ENCODE data around the gene SMC3.
"Not testable (repeated sequence)": the region's sequence is repeated elsewhere in the genome, so short reads cannot be mapped to it uniquely, and the experiment has no call there.

Gene SMC3

DNA sequence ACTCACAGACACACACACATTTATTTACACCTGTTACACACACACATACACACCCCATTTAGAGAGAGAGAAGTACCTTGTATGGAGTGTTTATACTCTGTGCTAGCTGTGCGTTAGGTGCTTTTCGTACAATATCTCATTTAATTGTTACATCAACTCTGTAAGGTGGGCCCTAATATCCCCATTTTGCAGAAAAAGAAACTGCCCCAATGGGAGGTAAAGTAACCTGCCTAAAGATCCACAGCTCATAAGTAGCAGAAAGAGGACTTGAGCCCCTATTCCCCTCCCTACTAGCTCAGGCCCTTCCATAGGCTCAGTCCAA is 52.9 kb downstream of the SMC3 start:
- DNase-seq (ENCODE audit: low read depth in 1 of 2, low spot score in 1 of 2): no peak

DNA sequence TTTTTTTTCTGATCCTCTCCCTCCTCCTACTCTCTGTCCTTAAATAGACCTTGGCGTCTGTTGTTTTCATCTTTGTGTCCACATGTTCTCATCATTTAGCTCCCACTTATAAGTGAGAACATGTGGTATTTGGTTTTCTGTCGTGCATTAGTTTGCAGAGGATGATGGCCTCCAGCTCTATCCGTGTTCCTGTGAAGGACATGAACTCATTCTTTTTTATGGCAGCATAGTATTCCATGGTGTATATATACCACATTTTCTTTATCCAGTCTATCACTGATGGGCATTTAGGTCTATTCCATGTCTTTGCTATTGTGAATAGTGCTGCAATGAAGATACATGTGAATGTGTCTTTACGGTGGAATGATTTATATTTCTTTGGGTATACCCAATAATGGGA is 55.8 kb downstream of the SMC3 start:
- DNase-seq (ENCODE audit: low read depth in 1 of 2, low spot score in 1 of 2): not testable (repeated sequence)

DNA sequence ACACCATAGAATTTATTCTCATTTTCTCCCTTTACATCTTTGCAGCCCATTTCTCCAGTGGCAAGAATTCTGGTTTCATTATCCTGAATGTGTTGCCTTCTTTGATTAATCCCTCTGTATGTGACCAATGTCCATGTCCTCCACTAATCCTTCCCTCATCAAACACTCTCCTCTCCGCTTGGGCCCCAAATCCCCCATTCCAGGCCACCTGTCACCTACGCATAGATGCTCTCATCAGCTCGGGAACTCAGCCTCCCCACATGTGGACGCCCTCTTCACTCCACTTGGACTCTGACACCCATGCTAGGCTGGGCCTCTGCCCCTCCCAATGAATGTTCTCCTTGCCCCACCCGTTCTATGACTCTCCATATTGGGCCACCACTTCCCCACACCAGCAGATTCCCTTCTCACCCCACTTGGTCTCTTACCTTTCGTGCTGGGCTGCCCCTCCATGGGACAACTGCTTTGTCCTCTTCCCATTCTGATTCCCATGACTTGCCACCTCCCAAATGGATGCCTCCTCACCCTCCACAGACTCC is 57.9 kb downstream of the SMC3 start:
- DNase-seq (ENCODE audit: low read depth in 1 of 2, low spot score in 1 of 2): no peak

DNA sequence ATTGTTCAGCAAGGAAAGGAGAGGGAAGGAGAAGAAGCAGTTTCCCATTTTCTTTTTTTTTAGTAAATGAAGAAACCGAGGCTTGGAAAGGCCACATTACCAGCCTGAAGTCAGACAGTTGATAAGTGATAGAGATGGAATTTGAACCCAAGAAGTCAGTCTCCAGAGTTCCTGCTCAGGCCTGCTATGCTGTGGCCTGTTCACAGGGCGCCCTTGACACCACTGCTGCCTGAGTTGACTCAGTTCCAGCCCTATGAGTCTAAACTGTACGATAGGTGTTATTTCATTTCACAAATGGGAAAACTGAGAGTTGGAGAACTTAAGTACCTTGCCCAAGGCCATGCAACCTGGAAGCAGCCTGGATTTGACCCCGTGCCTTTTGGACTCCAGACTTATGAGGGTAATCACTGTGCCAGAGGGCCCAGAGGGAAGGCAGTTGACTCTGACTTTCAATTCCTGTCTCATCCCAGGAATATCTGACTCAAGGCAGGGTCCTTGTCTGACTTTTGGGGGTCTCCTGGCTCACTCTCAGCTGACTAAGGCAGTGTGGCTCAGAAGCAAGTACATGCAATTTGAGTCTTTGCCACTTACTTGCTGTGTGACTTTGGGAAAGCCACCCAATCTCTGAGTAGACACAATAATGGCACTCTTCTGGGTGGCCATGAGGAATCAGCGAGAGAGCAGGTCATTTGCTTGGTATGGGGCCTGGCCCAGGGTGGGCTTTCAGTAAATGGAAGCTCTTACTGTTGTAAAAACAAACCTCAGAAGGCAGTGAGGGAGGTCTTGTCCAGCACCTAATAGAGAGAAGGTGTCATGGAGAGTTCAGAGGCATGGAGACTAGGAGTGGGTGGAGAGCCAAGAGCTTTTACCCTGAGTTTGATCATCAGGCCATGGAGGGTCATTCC is 58.7 kb downstream of the SMC3 start:
- DNase-seq (ENCODE audit: low read depth in 1 of 2, low spot score in 1 of 2): no peak

DNA sequence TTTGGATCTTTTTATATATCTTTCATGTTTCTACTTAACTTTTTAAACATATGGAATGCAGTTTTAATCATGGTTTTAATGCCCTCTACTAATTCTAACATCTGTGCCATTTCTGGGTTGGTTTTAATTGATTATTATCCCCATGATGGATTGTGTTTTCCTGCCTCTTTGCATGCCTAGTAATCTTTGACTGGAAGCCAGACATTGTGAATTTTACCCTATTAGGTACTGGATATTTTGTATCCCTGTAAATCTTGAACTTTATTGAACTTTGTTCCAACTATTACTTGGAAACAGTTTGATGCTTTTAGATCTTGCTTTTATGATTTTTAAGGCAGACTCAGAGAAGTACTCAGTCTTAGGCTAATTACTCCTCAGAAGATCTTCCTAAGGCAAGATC is 60.7 kb downstream of the SMC3 start:
- DNase-seq (ENCODE audit: low read depth in 1 of 2, low spot score in 1 of 2): no peak

DNA sequence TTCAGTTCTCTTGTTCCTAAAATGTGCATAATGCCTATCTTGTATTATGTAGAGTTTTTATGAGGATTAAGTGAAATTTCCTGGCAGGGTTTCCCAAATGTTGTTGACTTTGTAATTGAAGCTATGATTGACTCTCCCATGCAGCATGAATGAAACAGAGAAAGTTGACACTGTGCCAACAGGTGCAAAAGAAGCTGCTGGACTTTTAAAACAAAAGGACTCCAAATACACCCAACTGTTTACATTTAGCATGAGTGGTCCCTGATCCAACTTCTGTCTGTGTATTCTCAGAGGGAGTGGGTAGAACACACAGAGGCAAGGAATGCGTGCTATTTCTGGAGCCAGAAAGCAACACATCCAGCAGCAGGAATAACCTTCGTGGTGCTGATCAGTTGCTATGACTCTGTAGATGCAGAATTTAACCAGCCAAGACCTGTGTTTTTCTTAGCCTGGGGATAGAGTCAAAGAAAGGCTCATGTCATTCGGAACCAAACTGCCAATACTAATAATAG is 62.2 kb downstream of the SMC3 start:
- no peak for DNase-seq (ENCODE audit: low read depth in 1 of 2, low spot score in 1 of 2)

DNA sequence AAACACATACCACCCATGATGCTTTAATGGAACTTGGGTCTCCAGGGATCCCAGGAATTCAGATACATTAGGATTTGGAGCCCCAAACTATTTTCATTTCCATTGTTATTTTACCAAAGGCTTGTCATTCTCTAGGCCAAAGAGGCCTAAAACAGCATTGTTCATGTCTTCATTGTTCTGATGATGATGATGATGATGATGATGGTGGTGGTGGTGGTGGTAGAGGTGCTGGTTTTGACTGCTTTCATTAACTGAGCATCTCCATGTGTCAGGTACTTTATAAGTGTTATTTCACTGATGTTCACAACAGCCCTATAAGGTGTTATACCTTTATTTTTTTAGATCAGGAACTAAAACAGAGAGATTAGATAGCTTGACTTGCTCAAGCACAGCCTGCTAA is 64.4 kb downstream of the SMC3 start:
- DNase-seq (ENCODE audit: low read depth in 1 of 2, low spot score in 1 of 2): no peak

DNA sequence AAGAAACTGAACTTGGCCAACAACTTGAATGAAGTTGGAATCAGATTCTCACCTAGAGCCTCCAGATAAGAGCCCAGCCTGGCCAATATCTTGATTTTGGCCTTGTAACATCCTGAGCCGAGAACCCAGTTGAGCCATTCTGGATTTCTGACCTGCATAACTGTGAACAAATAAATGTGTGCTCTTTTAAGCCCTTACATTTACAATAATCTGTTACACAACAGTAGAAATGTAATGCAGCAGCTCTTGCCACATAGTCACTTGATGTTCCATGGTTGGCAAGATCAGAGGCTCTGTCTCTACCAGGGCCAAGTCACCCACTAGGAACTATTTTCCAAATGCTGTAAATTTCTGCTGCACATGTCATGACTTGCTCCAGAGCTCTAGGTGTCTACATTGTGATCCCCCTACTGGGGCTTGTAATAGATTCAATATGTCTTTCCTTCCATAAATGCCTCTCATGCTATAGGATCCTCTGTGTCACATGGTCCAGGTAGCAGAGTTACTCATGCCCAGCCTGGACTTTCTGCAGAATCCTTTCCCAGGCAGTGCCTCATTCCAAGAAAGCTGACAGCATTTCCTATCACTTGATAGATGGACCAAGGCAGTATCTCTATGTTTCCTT is 65.2 kb downstream of the SMC3 start:
- DNase-seq (ENCODE audit: low read depth in 1 of 2, low spot score in 1 of 2): no peak

DNA sequence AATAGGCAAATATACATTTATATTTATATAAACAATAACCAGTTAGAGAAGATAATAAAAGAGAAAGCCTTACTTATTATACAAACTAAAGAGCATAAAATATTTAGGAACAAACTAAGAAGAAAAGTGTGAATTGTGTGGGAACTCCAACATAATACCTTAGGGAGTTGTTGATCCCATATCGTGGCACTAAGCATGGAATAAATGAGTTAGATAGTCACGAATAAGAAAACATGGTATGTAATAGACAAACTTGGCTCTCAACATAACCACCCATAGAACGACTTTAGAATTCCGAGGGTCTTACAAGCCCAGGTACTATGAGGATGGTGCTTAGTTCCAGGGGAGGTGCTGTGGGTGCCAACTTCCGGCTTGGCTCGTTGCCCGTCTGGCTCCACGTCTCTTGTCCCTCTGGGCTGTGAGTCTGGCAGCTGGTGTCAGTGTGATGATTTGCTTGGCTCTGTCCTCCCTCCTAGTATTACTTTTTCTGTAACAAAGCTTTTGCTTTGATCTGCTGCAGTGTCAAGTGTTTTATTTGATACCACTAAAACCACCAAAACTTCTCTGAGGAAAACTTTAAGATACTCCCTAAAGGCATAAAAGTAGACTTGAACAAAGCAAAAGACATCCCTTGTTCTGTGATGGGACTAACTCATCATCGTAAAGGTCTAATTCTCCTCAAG is 67.2 kb downstream of the SMC3 start:
- no peak for DNase-seq (ENCODE audit: low read depth in 1 of 2, low spot score in 1 of 2)

DNA sequence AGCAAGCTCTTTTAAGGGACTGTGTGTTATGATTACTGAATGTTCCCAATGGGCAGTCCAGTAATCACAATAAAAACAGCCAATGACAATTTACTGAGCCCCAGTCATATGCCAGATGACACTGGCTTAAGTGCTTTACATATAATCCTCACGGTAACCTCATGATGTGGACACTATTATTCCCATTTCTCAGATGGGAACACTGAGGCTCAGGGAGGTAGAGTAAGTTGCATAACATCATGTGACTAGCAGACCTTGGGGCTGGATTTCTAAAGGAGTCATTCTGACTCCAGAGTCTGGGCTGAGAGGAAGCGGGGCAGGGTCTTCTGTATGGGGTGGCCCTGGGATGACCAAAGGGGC is 69.1 kb downstream of the SMC3 start:
- no peak for DNase-seq (ENCODE audit: low read depth in 1 of 2, low spot score in 1 of 2)

DNA sequence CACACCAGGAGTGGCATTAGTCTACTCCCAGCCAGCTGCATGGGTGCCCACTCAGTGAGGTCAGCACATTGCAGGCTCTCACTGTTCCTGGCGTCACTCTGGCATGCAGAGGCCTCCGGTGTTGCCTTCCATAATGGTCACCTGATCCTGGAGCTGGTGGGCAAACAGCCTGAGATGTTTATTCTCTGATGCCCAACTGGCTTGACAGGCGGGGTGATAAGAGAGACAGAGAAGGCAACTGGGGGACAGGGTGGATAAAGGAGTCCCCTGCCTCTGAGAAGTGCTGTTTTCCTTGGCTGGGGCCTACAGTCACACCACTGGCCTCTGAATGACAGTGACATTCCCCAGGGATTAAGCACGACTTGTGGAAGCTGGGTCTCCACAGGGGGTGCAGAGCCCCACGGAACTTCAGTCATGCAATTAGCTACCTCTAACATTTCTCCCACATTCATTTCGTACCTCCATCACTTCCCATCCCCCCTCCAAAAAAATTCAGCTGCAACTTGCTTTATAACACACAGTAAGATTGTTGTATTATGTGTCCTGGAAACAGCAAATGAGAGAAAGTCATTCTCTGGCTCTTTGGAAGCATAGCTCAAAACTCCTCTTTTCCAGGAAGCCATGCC is 69.5 kb downstream of the SMC3 start:
- DNase-seq (ENCODE audit: low read depth in 1 of 2, low spot score in 1 of 2): no peak

DNA sequence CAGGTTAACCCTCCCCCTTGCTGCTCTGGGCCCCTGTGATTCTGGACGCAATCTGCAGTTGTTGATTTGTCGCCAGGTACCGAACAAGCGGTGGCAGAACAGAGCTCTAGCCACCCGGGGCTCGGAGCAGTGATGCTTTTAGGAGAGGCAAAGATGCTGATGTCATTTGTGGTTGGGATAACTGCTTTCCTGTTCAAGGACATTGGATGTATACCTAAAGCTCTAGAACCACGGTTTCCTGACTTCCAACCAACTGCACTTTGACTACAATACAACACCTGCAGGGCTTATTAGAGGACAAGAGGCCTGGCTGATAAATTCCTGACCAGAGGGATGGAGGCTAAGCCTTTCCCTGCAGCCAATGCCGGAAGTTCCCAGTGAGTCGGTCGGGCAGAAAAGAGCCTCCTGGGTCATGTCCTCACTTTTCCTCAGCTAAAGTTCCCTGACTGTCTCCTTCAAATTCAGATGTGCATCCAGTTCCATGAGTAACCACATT is 70.1 kb downstream of the SMC3 start:
- no peak for DNase-seq (ENCODE audit: low read depth in 1 of 2, low spot score in 1 of 2)

DNA sequence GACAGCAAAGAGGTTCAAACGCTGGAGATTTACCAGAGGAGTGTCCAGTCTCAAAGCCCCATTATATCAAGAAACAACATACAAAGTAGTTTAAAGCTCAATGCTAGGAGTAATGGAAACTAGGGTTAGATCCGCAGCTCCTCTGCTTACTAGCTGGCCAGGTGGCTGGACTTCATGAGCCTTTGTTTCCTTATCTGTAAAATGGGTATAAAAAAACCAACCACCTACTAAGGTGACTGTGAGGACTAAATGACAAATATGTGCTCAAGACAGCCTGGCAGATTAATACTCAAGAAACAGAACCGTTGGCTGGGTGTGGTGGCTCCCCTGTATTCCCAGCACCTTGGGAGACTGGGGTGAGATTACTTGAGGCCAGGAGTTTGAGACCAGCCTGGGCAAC is 70.8 kb downstream of the SMC3 start:
- no peak for DNase-seq (ENCODE audit: low read depth in 1 of 2, low spot score in 1 of 2)

DNA sequence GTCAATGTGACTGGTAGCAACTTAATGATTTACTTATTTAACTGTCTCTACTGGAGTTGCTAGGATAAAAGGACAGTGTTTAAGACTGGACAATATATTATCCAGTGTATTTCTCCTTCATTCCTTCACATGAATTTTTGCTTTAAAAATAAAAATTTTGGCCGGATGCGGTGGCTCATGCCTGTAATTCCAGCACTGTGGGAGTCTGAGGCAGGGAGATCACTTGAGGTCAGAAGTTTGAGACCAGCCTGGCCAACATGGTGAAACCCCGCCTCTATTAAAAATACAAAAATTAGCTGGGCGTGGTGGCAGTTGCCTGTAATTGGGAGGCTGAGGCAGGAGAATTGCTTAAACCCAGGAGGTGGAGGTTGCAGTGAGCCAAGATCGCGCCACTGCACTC is 71.6 kb downstream of the SMC3 start:
- DNase-seq (ENCODE audit: low read depth in 1 of 2, low spot score in 1 of 2): not testable (repeated sequence)

DNA sequence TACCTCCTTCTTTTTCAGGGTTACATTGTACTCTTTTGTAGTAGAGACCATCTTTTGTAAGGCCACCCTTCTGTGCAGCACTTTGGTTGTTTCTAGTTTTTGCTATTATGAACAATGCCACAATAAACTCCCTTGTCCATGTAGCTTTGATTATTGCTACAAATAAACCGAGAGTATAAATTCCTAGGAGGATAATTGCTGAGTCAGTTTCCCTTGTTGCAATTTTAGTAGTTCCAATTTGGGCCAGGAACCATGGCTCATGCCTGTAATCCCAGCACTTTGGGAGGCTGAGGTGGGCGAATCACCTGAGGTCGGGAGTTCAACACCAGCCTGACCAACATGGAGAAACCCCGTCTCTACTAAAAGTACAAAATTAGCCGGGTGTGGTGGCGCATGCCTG is 72.4 kb downstream of the SMC3 start:
- not testable (repeated sequence) for DNase-seq (ENCODE audit: low read depth in 1 of 2, low spot score in 1 of 2)

DNA sequence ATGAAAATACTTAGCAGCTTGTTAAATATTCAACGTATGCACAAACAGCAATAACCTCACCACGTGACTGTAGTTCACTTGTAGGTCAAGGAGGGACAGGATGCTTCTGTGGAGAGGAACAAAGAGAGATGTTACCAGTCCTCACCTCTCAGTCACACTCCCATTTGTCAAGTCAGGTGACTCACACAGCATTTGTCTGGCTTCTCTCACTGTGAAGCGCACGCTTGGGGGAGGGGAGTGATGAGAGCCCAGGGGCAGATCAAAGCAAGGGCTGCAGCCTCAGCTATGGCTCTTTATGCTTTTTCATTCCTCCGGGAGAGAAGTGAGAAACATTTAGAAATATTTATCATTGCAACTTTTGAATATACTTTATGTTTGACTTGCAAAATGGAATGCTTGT is 73.8 kb downstream of the SMC3 start:
- DNase-seq (ENCODE audit: low read depth in 1 of 2, low spot score in 1 of 2): no peak

DNA sequence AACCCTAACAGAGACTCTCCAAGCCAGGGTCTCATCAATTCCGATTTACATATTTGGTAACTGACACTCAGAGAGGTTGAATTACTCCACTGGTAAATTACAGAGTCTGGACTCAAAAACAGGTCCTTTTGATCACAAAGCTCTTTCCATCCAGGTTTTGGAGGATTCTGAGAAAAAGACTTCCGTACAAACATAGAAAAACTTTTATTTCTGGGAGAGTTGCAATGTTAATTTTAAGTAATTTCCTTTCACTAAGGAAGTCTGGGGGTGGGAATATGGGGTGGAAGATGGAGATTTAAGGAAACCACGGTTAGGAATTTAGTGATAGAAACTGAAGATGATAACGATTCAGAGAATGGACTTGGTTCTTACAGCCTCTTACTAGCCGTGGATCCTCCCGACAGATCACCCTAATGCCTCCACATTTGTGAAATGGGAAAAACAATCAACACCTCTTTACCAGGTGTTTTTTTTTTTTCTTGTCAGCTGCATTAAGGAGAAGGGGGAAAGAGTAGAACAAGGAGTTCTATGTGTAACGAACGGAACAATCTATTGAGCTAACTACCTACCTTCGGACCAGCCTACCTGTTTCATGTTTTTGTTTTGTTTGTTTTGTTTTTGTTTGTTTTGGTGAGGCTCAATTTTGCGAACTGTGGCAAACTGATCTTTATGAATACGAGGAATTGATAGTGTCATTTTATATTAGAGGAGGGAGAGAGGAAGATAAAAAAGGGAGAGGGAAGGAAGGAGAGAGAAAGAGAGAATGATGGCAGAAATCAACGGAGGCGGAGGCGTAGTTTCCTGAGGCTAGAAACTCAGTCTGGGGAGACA is 74.9 kb downstream of the SMC3 start:
- no peak for DNase-seq (ENCODE audit: low read depth in 1 of 2, low spot score in 1 of 2)

DNA sequence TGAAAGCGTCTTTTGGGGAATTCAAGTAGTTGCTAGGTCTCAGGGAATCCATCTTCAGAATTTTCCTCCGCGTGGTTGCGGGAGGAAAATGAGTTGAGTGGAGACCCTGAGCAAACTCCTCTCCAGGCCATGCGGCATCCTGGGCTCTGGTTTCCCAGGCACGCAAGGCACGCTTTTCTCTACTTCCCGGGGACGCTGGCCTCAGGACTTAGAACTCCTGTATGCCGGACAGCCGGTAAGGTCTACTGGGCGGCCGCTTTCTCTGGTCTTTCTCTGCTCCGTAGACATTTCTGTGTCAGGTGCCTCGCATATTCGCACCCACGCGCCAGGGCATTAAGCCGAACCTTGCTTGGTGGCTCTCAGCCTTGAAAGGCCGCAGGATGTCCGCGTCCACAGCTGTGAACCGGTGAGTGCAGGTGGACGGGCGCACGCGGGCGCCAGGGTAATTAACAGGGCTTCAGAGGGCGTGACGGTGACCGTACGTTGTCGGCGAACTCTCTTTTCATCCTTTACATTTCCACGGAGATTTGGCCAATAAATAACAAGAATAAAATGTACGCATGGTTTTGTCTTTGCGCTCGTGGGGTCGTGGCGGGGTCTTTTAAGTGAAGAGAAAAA is 75.6 kb downstream of the SMC3 start:
- DNase-seq (ENCODE audit: low read depth in 1 of 2, low spot score in 1 of 2): no peak

DNA sequence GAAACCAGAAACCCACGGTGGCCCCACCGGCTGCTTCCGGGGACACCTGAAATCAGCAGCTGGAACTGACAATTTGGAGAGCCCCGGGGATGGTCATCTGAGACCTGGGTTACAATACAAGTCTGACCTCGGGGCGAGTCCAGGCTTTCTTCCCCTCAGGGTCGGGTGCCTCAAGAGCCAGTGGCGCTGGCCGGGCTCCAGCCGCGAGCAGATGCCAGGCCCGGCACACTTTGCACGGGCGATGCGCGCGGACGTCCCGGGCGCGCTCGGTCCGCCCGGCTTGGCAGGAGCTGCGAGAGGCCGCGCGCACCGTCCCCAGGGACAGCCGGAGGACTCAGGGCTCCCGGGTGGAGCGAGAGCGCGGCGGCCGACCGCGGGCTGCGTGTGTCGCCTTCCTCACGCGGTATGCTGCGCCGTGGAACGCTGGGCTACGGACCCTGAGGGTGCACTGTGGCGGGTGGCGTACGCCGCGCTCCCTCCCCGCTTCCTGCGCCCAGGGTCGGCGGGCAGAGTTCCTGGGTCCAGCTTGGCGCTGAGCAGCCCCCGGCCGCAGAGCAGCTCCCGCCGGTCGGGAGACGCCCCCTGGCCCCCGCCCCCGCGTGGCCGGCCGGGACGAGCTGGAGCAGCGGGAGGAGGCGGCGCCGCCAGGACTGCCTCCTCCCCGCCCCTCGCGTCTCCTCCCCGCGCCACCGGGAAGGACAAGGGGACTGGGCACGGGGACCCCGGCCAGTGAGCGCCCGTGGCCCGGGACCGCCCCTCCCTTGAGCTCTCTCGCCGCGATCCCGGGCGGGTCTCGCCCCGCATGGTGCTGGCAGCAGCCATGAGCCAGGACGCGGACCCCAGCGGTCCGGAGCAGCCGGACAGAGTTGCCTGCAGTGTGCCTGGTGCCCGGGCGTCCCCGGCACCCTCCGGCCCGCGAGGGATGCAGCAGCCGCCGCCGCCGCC is 76.4 kb downstream of the SMC3 start, which contains the start of gene RBM20:
TSS of gene RBM20 (plus strand) at position 684 of the 945 bp plus-strand sequence. CDS start at position 803, 119 bp downstream.
- DNase-seq (ENCODE audit: low read depth in 1 of 2, low spot score in 1 of 2): no peak

Data from activated T-helper 1 cell treated with anti-CD3 and anti-CD28 coated beads, Interleukin-2, amount 50 U/mL, for 16 hours (primary cell).